ENCODE results near the gene CRYBG2.
A peak's percentile ranks its signal among the peaks of the same experiment; 100 is the strongest.
"Not testable (repeated sequence)": the region's sequence is repeated elsewhere in the genome, so short reads cannot be mapped to it uniquely, and the experiment has no call there.

CRYBG2 gene

GRCh38 chr1:26389604-26390247, 35.8 kb upstream of the CRYBG2 start:
- DNase-seq (ENCODE audit: low spot score): no peak
- TF ChIP-seq CTCF (IDR thresholded peaks at IDR 0.05; ENCODE audit: borderline replicate concordance, control extremely low read depth, extremely low read depth, insufficient read depth, missing control alignments): no peak
- in situ Hi-C loops (cut with MboI; ENCODE audit: low sequenced_read_pairs, unreplicated experiment): no loop called here

GRCh38 chr1:26388791-26389445, 35.0 kb upstream of the CRYBG2 start:
- TF ChIP-seq CTCF (IDR thresholded peaks at IDR 0.05; ENCODE audit: borderline replicate concordance, control extremely low read depth, extremely low read depth, insufficient read depth, missing control alignments): no peak
- in situ Hi-C loops (cut with MboI; ENCODE audit: low sequenced_read_pairs, unreplicated experiment): no loop called here
- no peak for DNase-seq (ENCODE audit: low spot score)

DNA sequence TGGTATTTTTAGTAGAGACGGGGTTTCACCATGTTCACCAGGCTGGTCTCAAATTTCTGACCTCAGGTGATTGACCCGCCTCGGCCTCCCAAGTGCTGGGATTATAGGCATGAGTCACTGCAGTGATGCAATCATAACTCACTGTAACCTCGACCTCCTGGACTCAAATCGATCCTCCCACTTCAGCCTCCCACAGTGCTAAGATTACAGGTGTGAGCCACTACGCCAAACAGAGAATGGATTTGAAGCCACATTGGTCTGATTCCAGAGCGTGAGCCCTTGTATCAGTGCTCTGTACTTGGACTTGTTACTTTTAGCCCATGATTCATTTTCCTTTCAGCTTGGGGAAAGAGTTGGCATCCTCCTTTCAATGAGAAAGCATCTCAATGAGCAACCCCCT, 33.5 kb upstream of the CRYBG2 start:
- no peak for TF ChIP-seq CTCF (IDR thresholded peaks at IDR 0.05; ENCODE audit: borderline replicate concordance, control extremely low read depth, extremely low read depth, insufficient read depth, missing control alignments)
- no peak for DNase-seq (ENCODE audit: low spot score)
- in situ Hi-C loops (cut with MboI; ENCODE audit: low sequenced_read_pairs, unreplicated experiment): no loop called here

DNA sequence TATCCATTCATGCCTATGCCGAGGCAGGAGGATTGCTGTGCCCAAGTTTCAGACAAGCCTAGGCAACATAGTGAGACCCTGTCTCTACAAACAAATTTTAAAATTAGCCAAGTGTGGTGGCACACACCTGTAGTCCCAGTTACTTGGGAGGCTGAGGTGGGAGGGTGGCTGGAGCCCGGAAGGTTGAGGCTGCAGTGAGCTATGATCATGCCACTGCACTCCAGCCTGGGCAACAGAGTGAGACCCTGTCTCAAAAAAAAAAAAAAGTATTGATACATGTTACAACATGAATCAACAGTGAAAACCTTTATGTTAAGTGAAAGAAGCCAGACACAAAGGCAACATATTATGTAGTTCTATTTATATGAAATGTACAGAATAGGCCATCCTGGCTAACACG, 31.1 kb upstream of the CRYBG2 start:
- in situ Hi-C loops (cut with MboI; ENCODE audit: low sequenced_read_pairs, unreplicated experiment); DNase-seq (ENCODE audit: low spot score): not testable (repeated sequence)

DNA sequence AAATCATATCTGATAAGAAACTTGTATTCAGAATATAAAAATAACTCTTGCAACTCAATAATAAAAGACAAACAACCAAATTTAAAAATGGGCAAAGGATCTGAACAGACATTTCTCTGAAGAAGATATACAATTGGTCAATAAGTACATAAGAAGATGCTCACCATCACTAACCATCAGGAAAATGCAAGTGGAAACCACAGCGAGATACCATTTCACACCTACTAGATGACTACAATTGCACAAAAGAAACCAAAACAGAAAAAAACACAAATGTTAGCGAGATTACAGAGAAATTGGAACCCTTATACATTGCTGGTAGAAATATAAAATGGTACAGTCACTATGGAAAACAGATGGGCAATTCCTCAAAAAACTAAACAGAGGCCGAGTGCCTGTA, 30.1 kb upstream of the CRYBG2 start:
- DNase-seq (ENCODE audit: low spot score): no peak
- no peak for TF ChIP-seq CTCF (IDR thresholded peaks at IDR 0.05; ENCODE audit: borderline replicate concordance, control extremely low read depth, extremely low read depth, insufficient read depth, missing control alignments)
- in situ Hi-C loops (cut with MboI; ENCODE audit: low sequenced_read_pairs, unreplicated experiment): no loop called here

DNA sequence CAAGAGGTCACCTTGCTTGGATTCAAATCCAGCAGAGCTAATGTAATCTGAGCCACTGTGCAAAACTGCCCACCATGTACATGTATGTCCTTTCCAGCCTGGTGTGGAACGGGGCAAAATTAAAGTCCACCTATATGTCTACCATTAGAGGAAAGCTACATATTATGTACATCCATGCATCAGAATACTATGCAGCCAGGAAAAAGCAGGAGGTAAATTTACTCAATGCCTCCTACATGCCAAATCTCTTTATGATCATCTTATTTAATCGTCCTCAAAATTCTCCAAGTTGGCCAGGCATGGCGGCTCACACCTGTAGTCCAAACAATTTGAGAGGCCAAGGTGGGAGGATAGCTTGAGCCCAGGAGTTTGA, 24.9 kb upstream of the CRYBG2 start:
- TF ChIP-seq CTCF (IDR thresholded peaks at IDR 0.05; ENCODE audit: borderline replicate concordance, control extremely low read depth, extremely low read depth, insufficient read depth, missing control alignments): no peak
- no peak for DNase-seq (ENCODE audit: low spot score)
- in situ Hi-C loops (cut with MboI; ENCODE audit: low sequenced_read_pairs, unreplicated experiment): no loop called here

GRCh38 chr1:26378088-26378878, 24.4 kb upstream of the CRYBG2 start:
- in situ Hi-C loops (cut with MboI; ENCODE audit: low sequenced_read_pairs, unreplicated experiment): no loop called here
- DNase-seq (ENCODE audit: low spot score): peak; percentile 85
- no peak for TF ChIP-seq CTCF (IDR thresholded peaks at IDR 0.05; ENCODE audit: borderline replicate concordance, control extremely low read depth, extremely low read depth, insufficient read depth, missing control alignments)
